GM21423 (cell line): Measurements from ENCODE around the gene APOA1.
"Not testable (repeated sequence)": the region's sequence is repeated elsewhere in the genome, so short reads cannot be mapped to it uniquely, and the experiment has no call there.

Source experiments
- ATAC-seq: cut with Tn5 transposase; IDR thresholded peaks from one replicate; pipeline ENCODE4 v1.9.1; 2021; ENCODE audit warnings: mild to moderate bottlenecking, moderate library complexity; ENCODE audit not compliant: unreplicated experiment

APOA1 gene

GRCh38 chr11:116821050-116821918 is 16.1 kb downstream of the APOA1 start:
- ATAC-seq, result no peak

- ATAC-seq, result no peak
Observed at GRCh38 chr11:116819049-116819448, 18.4 kb downstream of the APOA1 start.

- no peak for ATAC-seq
Observed at GRCh38 chr11:116814502-116814901, 22.9 kb downstream of the APOA1 start.

GRCh38 chr11:116813781-116814471 is 23.5 kb downstream of the APOA1 start:
- ATAC-seq, result no peak

GRCh38 chr11:116813170-116813569 is 24.3 kb downstream of the APOA1 start:
- no peak for ATAC-seq

GRCh38 chr11:116812109-116812508 is 25.3 kb downstream of the APOA1 start:
- no peak for ATAC-seq

- no peak for ATAC-seq
Observed at GRCh38 chr11:116811194-116811593, 26.2 kb downstream of the APOA1 start.

GRCh38 chr11:116808262-116809175 is 28.9 kb downstream of the APOA1 start:
- no peak for ATAC-seq

GRCh38 chr11:116807601-116808261 is 29.7 kb downstream of the APOA1 start:
- no peak for ATAC-seq

GRCh38 chr11:116804001-116804400 is 33.4 kb downstream of the APOA1 start:
- ATAC-seq, result no peak

- not testable (repeated sequence) for ATAC-seq
Observed at GRCh38 chr11:116801662-116802061, 35.8 kb downstream of the APOA1 start.

- ATAC-seq, result no peak
Observed at GRCh38 chr11:116800610-116801009, 36.8 kb downstream of the APOA1 start.

GRCh38 chr11:116798368-116798767 is 39.1 kb downstream of the APOA1 start:
- no peak for ATAC-seq

- ATAC-seq, result no peak
Observed at GRCh38 chr11:116797816-116798215, 39.6 kb downstream of the APOA1 start.

- ATAC-seq, result no peak
Observed at GRCh38 chr11:116796548-116796947, 40.9 kb downstream of the APOA1 start.

- ATAC-seq, result no peak
Observed at GRCh38 chr11:116794851-116795250, 42.6 kb downstream of the APOA1 start.

GRCh38 chr11:116793772-116794097 is 43.7 kb downstream of the APOA1 start:
- ATAC-seq, result no peak

- no peak for ATAC-seq
Observed at GRCh38 chr11:116792869-116793771, 44.3 kb downstream of the APOA1 start.

- no peak for ATAC-seq
Observed at GRCh38 chr11:116792144-116792868, 45.1 kb downstream of the APOA1 start.
